Measurements from ENCODE around the gene TMEM269. TPM values are rescaled to one million over a fixed set of nuclear protein-coding genes. Genes with fewer than 3 reads are reported as not detected.

Gene TMEM269
- total and polyA plus RNA-seq, 8 donors: 0.17 to 1.6 (median 1.3) TPM; not detected in 1

DNA sequence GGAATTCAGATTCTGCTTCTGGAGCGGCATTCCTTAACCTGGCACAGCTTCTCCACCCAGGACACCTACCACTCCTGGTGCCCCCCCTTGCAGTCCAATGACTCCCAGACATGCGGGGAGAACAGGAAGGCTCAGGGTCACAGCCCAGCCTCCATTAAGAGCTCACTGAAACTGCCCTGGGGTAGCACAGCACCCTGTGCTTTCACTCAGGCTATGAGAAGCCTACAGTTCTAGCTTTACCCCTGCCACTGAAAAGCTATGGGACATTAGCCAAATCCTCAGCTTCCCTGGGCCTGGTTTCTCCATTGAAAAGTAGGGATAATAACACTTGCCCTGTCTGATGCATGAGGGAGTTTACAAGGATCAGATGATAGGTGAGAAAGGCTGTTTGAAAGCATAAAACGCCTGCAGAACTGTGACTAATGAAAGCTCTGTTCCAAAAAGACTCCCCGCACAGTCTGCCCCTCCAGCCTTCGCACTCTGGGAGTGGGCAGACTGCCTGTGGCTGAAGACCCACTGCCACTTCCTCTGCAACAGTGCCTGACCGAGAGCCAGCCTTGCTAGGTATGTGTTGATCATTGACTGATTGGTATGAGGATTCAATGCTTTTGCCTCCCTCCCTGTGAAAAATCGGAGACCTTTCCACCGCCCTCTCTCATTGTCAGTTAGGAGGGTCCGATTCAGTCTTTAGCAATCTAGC lies 42.0 kb upstream of the TMEM269 start:
- Histone ChIP-seq H3K36me3 (peaks cover 0 to 20% of the 10 kb centered on the region in 2 donors), H3K27ac (no peak overlapping the region), H3K27me3 (peaks cover 0 to 5% of the 10 kb centered on the region in 2 donors), H3K9me3 (no peaks in the 10 kb centered on the region), H3K4me1 (no peaks in the 10 kb centered on the region), H3K4me3 (no peak overlapping the region)
- intact Hi-C loops (cut with DNase I): no loop called here
- TF ChIP-seq, protein P1, sequence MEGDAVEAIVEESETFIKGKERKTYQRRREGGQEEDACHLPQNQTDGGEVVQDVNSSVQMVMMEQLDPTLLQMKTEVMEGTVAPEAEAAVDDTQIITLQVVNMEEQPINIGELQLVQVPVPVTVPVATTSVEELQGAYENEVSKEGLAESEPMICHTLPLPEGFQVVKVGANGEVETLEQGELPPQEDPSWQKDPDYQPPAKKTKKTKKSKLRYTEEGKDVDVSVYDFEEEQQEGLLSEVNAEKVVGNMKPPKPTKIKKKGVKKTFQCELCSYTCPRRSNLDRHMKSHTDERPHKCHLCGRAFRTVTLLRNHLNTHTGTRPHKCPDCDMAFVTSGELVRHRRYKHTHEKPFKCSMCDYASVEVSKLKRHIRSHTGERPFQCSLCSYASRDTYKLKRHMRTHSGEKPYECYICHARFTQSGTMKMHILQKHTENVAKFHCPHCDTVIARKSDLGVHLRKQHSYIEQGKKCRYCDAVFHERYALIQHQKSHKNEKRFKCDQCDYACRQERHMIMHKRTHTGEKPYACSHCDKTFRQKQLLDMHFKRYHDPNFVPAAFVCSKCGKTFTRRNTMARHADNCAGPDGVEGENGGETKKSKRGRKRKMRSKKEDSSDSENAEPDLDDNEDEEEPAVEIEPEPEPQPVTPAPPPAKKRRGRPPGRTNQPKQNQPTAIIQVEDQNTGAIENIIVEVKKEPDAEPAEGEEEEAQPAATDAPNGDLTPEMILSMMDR (IDR thresholded peaks at IDR 0.05): no peak
- ATAC-seq (no peak), DNase-seq (no peak)

DNA sequence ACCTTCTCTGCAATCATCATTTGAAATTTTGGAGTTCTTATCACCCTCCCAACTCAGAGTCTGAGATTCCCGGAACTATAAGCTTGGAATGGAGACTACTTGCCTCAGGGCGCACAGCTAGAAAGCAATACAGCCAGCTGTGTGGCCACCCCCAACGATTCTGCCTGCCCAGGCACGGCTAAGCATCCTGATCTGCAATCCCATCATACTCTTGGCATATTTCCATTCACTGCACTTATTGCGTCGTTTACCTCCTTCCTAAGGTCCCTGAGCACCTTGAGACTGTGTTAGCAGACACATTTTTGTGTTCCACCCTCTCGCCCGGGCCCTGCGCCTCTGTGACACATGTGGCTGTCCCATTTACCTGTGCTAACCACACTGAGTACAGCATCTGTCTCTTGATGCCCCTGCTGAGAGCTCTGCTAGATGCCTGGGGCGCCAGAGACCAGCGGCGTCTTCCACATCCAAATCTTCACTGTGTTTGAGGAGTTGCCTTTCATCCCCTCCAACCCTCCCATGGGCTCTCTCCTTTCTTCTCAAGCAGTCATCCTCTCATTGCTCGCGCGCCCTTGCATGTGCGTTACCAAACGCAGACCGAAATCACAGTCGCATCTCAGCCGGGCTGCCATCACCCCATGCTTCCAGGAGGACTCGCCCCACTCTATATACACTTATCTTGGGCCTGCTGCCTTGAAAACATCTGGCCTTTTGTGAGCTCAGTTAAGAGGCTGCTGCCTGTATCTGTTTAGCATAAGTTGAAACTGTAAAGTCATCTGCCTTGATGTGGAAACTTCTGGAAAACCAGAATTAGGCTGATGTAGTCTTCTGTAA lies 41.3 kb upstream of the TMEM269 start:
- no peak overlapping the region for H3K27ac ChIP-seq
- H3K4me3 ChIP-seq: no peak overlapping the region
- H3K9me3 ChIP-seq: no peaks in the 10 kb centered on the region
- intact Hi-C loops (cut with DNase I): no loop called here
- peaks cover 0 to 28% of the 10 kb centered on the region in 2 donors for H3K36me3 ChIP-seq
- DNase-seq: no peak
- H3K4me1 ChIP-seq: no peaks in the 10 kb centered on the region
- H3K27me3 ChIP-seq: peaks cover 0 to 5% of the 10 kb centered on the region in 2 donors
- no peak for ATAC-seq
- TF ChIP-seq, protein P1 (IDR thresholded peaks at IDR 0.05): no peak

DNA sequence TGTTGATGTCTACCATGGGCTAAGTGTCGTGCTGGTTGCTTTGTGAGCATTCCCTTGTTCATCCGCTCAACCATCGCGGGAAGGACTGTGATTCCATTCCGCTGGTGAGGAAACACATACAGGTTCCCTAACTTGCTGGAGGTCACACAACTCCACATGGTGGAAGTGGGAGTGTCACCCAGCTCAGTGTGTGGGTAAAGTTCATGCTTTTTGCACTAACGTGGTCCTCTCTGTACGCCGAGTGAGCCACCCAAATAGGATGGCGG lies 40.7 kb upstream of the TMEM269 start:
- H3K27ac ChIP-seq: no peak overlapping the region
- ATAC-seq: no peak
- H3K27me3 ChIP-seq: peaks cover 0 to 5% of the 10 kb centered on the region in 2 donors
- H3K4me1 ChIP-seq: peaks cover 0 to 2% of the 10 kb centered on the region in 2 donors
- no peaks in the 10 kb centered on the region for H3K9me3 ChIP-seq
- DNase-seq: no peak
- H3K36me3 ChIP-seq: peaks cover 0 to 33% of the 10 kb centered on the region in 2 donors
- intact Hi-C loops (cut with DNase I): no loop called here
- TF ChIP-seq, protein P1 (IDR thresholded peaks at IDR 0.05): no peak
- no peak overlapping the region for H3K4me3 ChIP-seq

DNA sequence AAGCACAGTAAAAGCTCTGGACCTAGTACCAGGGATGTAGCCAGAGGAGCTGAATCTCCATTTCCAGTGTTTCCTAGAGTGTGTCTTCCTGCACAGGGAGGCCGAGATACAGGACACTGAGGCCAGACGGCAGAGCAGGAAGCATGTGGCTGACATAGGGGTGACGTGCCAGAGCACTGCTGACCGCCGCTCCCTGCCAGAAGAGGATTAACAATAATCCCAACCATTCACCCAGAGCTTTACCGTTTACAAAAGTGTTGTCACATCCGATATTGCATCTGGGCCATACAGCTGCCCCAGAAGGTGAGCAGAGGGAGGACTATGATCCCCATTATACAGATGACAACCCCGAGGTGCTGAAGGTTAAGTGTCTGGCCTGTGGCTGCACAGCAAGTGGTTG lies 38.9 kb upstream of the TMEM269 start:
- TF ChIP-seq, protein P1 (IDR thresholded peaks at IDR 0.05): no peak
- no peak for DNase-seq
- no peak for ATAC-seq
- H3K27me3 ChIP-seq: no peaks in the 10 kb centered on the region
- intact Hi-C loops (cut with DNase I): loop anchor here in 1 of 2 donors (5.0 kb wide), 1 partner anchor 169 kb away; no protein-coding TSS in a partner anchor
- H3K4me1 ChIP-seq: peaks cover 0 to 5% of the 10 kb centered on the region in 2 donors
- no peaks in the 10 kb centered on the region for H3K9me3 ChIP-seq
- H3K27ac ChIP-seq: no peak overlapping the region
- H3K36me3 ChIP-seq: peaks cover 0 to 48% of the 10 kb centered on the region in 2 donors
- no peak overlapping the region for H3K4me3 ChIP-seq

DNA sequence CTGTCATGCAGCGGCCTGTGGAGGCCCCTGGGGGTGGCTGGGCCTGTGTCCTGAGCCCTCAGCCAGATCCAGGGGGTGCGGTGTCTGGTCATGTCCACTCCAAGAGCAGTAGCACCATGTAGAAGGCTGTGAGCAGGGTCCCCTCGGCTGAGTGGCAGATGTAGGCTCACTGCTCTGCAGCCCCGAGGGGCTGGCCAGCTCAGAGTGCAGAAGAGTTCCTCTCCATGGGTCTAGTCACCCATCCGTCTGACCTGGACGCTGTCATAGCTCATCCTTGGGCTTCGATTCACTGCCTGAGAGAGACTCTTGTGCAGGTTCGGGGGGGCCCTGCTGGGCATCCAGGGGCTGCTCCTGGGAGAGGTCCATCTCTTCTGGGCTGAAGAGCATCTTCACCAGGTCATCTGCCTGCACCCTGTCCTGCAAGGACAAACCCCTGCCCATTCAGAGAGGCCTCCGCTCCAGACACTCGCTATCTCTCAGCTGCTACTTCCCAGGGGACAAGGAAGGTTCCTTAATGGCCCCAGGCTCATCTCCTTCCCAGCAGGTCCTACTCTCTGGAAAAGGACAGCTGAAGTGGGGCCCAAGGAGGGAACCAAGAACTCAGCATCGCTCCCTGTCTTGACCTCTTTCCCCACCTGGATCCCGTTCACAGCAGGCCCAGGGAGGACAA lies 38.2 kb upstream of the TMEM269 start:
- no peak for DNase-seq
- H3K27ac ChIP-seq: no peak overlapping the region
- no peak for ATAC-seq
- intact Hi-C loops (cut with DNase I): loop anchor here in 1 of 2 donors (5.0 kb wide), 1 partner anchor 169 kb away; no protein-coding TSS in a partner anchor
- H3K36me3 ChIP-seq: peaks cover 0 to 50% of the 10 kb centered on the region in 2 donors
- peaks cover 0 to 5% of the 10 kb centered on the region in 2 donors for H3K4me1 ChIP-seq
- TF ChIP-seq, protein P1 (IDR thresholded peaks at IDR 0.05): no peak
- no peaks in the 10 kb centered on the region for H3K27me3 ChIP-seq
- H3K9me3 ChIP-seq: no peaks in the 10 kb centered on the region
- no peak overlapping the region for H3K4me3 ChIP-seq
